GM19397 (cell line): ENCODE results near the gene LBH.

Experiments used
- ATAC-seq: cut with Tn5 transposase; IDR thresholded peaks from one replicate; pipeline ENCODE4 v1.9.1; 2021; ENCODE audit warnings: mild to moderate bottlenecking, moderate library complexity; ENCODE audit not compliant: unreplicated experiment

LBH gene

GRCh38 chr2:30216157-30216556, 15.2 kb upstream of the LBH start:
- no peak for ATAC-seq

GRCh38 chr2:30217644-30218337, 13.5 kb upstream of the LBH start:
- ATAC-seq, result no peak

GRCh38 chr2:30218338-30218713, 13.0 kb upstream of the LBH start:
- ATAC-seq, result no peak

- no peak for ATAC-seq
Measured at GRCh38 chr2:30218814-30219213, 12.5 kb upstream of the LBH start.

GRCh38 chr2:30219886-30220875, 11.2 kb upstream of the LBH start:
- ATAC-seq, result no peak

- ATAC-seq, result no peak
Measured at GRCh38 chr2:30221531-30221930, 9.8 kb upstream of the LBH start.

- no peak for ATAC-seq
Measured at GRCh38 chr2:30222031-30222430, 9.3 kb upstream of the LBH start.

GRCh38 chr2:30222636-30223360, 8.5 kb upstream of the LBH start:
- ATAC-seq, result no peak

- no peak for ATAC-seq
Measured at GRCh38 chr2:30223413-30223874, 7.9 kb upstream of the LBH start.

GRCh38 chr2:30224151-30224550, 7.2 kb upstream of the LBH start:
- ATAC-seq, result no peak

GRCh38 chr2:30225131-30225762, 6.1 kb upstream of the LBH start:
- peak; percentile 50 for ATAC-seq

- ATAC-seq, result no peak
Measured at GRCh38 chr2:30226144-30227032, 4.9 kb upstream of the LBH start.

- ATAC-seq, result no peak
Measured at GRCh38 chr2:30229596-30229995, 1.7 kb upstream of the LBH start.

GRCh38 chr2:30230497-30231211, 680 bp upstream of the LBH start:
- ATAC-seq, result peak; percentile 27

- ATAC-seq, result peak; percentile 25
Measured at GRCh38 chr2:30231996-30232800, 864 bp downstream of the LBH start.

- no peak for ATAC-seq
Measured at GRCh38 chr2:30232801-30233130, 1.4 kb downstream of the LBH start.

GRCh38 chr2:30233271-30234009, 2.1 kb downstream of the LBH start:
- ATAC-seq, result no peak
